MV-4-11 (cell line): Measurements from ENCODE around the gene ANKRD11.
A peak's percentile ranks its signal among the peaks of the same experiment; 100 is the strongest.
"Not testable (repeated sequence)": the region's sequence is repeated elsewhere in the genome, so short reads cannot be mapped to it uniquely, and the experiment has no call there.

Experiments used
- DNase-seq: peaks from one replicate; lab custom pipeline; 2025; lab: John Stamatoyannopoulos, UW

The ANKRD11 gene

DNA sequence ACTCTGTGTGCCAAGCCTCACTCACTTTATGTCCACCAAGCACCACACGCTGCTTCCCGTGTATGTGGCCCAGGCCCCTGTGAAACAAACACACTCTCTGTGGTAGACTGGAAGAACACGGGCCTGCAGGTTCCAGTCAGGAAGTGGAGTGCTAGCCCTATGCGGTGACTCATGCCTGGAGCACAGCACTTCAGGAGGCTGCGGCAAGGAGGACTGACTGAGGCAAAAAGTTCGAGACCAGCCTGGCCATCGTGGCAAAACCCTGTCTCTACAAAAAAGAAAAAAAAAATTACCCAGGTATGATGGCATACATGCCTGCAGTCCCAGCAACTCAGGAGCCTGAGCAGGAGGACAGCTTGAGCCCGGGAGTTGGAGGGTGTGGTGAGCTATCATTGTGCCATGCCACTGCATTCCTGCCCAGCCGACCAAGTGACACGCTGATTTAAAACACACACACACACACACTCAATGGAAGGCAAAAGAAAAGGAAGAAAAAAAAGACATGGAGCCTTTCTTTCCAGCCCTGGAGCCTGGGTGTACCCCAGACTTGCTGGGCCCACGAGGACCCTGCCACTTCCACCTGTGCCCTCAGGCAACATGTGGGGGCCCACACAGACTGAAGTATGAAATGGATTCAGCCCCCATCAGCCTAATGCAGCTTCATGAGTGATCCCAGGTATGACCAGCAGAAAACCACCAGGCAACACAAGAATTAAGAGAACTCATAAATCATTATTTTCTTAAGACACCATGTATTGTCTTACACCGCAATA is 126.6 kb downstream of the ANKRD11 start:
- peak; percentile 66 for DNase-seq

- not testable (repeated sequence) for DNase-seq
These were observed 127.7 kb downstream of the ANKRD11 start for GRCh38 chr16:89362540-89363223.

- peak; percentile 58 for DNase-seq
These were observed 128.4 kb downstream of the ANKRD11 start for GRCh38 chr16:89361751-89362539.

DNA sequence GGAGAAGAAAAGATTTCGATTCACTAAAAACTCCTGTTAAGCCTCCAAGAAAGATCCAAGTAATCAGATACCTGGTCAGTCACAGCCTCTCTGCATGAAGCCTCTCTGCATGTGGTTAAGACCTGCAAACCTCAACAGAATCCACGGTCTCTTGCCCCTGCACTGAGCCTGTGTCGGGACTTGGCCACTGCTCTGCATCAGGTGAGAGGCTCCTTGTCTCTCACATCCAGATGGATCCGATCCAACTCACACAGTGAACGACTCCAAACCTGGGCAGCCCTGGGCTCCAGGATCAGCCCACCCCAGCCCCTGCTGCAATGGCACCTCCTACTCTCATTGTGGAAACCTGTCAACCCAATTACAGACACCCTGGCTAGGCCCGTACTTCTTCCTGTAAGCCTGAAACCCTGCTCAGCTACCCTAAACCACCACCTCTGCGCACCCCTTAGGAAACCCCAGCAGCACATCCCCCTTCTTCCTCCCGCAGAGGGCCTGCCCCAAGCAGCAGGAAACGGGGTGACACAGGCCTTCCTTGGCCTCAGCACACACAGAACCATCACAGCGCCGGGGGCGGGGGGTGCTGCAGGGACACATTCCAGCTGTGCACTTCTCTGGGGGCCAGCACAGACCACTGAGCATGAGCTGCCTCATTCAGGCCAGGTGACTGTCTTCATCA is 129.5 kb downstream of the ANKRD11 start:
- DNase-seq: no peak

DNA sequence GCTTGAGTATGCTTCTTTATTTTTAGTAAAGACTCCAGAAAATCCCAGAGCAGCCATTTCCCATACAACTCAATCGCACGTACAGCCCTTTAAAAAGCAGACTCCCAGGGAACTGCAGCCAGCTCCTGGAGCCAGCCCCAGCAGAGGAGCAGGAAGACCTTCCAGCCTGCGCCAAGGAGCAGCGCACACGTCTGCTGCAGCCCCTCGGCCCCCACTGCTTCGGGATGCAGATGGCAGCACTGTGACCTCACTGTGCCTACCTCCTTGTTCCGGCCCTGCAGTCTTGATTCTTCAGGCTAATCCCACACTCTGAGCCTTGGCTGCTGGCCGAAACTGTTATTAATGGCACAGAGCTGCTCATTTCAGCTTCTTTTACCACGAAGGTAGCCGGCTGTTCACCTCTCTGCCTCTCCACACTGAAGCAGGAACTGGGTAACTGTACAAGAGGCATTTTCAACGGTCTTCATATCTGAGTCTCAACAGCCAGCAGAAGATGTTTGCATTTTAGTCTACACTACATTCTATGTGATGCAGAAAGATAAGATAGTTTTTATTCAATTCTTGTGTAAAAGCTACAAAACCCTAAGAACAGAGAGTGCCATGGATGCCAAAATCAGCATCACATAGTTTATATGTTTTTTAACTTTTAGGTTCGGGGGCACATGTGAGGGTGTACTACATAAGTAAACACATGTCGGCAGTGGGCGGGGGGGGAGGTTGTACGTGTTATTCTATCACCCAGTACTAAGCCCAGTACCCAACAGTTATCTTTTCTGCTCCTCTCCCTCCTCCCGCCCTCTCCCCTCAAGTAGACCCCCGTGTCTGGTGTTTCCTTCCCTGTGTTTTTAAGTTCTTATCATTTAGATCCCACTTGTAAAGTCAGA is 130.9 kb downstream of the ANKRD11 start:
- DNase-seq: no peak

DNA sequence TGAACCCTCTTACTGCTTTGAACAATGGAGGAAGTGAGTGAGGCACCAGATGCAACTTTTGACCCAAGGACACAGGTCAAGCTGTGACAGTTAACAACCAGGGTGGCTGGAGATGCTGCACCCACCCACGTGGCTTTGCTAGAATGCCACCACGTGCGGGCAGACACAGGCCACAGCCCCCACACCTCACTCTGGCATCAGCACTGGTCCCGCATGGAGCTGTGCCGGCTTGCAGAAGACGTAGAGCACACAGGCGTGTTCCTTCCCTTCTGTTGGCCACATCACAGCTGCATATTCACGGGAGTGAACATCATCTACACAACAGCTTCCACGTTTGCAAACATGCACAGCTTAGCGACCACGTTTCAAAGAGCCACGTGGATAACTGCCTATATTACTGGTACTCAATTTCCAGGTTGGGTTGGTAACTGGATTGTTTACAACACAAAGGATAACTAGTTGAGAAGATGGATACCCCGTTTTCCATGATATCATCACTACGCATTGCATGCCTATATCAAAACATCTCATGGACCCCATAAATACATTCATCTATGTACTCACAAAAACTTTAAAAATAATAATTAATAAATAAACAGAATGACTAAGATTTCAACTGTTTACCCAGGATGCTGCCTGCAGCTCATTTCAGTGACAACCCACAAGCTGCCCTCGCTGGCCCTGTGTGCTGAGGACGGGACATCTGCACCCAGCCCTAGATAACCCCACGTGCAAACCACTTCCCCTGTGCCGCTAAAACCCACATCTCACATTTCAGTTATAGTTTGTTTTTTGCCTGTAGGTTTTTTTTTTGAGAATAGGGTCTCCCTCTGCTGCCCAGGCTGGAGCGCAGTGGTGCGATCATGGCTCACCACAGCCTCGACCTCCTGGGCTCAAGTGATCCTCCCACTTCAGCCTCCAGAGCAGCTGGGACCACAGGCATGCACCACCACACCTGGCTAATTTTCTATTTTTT is 132.0 kb downstream of the ANKRD11 start:
- peak; percentile 76 for DNase-seq

DNA sequence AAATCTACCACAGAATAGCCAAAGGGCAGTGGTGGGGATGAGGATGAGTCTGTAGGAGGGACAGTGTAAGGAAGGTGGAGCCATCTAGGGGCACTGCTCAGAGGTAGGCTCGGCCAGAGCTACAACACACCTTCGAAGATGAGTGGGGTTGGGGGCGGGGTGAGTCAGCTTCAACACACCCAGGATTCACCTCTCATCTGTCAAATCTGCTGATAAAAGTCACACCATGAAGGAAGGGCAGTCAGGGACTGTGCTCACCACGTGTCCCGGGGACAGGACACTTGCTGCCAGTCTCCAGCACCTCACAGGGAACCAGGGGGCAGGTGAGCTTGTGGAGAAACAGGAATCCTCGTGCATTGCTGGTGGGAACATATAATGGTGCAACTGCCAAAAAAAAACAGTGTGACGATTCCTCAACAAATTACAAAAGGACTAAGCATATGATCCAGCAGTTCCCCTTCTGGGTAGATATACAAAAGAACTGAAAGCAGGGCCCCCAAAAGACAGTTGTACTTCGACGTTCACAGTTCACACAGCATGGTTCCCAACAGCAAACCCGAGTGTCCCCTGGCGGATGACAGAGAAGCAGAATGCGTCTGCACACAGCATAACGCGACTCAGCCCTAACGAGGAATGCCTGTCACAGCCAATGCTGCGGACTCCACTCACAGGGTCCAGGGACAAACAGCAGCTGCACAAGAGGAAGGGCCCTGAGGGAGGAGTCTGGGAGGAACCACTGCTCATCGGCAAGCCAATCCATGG is 133.1 kb downstream of the ANKRD11 start:
- peak; percentile 89 for DNase-seq

GRCh38 chr16:89355686-89356085 is 134.7 kb downstream of the ANKRD11 start:
- DNase-seq: no peak

- no peak for DNase-seq
These were observed 135.4 kb downstream of the ANKRD11 start for GRCh38 chr16:89355007-89355406.

- DNase-seq: no peak
These were observed 136.0 kb downstream of the ANKRD11 start for GRCh38 chr16:89354325-89354724.

DNA sequence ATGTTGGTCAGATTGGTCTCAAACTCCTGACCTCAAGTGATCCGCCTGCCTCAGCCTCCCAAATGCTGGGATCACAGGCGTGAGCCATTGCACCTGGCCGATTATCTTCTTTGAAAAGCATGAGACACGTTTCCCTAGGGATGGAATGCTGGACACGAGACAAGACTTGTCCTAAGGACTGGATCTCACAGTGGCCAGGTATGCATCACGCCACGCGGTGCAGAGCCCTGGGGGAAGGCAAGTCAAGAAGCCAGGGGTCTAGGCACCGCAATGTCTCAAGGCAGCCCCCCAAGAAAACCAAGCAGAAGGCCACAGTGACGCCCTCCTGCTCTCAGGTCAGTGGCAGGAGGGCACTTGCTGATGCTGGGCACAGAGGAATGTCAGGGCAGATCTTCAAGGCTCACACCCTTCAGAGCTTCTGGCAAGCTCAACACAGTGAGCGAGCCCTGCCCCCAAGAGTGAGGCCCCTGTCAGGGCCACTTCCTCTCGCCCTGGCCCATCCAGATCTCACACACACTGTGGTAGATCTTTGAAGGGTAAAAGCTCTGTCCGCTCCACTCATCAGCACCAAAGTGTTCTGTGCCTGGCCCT is 138.2 kb downstream of the ANKRD11 start:
- DNase-seq: peak; percentile 19

- DNase-seq: no peak
These were observed 138.7 kb downstream of the ANKRD11 start for GRCh38 chr16:89351645-89352044.

DNA sequence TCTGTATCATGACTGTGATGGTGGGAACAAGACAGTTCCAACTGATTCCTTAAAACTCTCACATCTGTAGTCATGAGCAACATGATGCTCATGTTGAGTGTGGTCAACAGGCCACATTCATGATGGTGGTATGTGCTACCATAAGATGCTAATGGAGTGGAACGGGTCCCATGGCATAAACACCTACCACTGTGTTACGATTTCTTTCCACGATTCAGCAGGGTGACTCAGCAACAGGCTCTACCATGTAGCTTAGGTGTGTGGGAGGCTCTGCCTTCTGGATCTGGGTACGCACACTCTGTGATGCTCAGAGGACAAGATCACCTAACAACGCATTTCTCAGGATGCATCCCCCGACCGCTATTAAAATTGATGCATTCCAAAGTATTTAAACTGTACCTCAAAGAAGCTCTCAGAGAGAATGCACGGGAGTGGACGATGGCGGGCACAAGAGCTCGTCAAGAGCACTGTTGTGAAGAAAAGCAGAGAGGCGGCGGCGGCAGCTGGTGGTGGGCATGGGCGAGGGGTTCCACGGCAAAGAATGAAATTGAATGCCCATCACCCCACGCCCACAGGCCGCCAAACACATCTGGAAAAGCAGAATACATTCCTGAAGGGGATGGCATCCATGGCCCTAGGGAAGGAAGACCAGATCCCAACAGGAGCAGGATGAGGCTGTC is 139.5 kb downstream of the ANKRD11 start:
- no peak for DNase-seq

GRCh38 chr16:89349947-89350633 is 140.3 kb downstream of the ANKRD11 start:
- no peak for DNase-seq

- DNase-seq: no peak
These were observed 142.6 kb downstream of the ANKRD11 start for GRCh38 chr16:89347807-89348206.

DNA sequence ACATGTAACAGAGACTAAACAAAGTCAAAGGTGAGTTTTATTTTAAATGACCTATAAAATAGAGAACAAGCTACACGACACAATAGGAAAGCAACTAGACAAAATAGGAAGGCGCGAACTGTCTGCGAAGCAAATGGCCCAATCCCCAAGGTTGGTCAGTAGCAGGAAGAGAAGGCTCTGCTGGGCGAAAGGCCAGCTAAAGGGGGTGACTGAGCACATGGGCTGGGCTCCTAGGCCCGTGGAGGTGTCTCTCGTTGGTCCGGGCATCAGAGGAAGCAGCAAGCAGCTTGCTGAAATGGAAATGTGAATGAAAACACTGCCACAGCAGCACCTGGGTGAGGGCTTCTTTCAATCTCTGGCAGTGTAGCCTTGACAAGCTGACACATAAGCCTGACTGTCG is 143.5 kb downstream of the ANKRD11 start:
- DNase-seq: no peak

DNA sequence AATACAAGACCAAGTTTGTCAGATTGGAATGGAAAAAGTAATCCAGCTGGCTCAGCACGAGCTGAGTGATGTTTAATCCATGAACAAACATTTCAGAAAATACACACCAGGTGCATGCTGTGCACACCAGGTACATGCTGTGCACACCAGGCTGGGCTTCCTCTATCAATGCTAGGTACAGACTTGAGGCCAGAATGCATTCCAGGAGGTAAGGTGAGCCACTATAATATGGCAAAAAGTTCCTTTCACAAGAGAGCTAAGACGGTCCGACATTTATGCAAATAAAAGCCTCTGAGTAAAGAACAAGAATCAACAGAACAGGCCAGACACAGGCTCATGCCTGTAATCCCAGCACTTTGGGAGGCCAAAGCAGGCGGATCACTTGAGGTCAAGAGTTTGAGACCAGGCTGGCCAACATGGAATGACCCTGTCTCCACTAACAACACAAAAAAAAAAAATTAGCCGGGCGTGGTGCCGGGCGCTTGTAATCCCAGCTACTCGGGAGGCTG is 144.7 kb downstream of the ANKRD11 start:
- no peak for DNase-seq
